Prostate gland (tissue), 2 donors: Measurements from ENCODE around the gene MRE11. TPM values are rescaled to one million over a fixed set of nuclear protein-coding genes. Genes with fewer than 3 reads are reported as not detected.

ENCODE experiments used
- DNase-seq: peaks from one replicate; pipeline ENCODE4 v3.0.0-alpha.2; 2019; ENCODE audit warnings: low spot score
- H3K27ac ChIP-seq, 2 donors: fragments of 200-600 bp; sonication (generic); 2 replicates each; pipeline ENCODE4 v1.5.1; 2017 to 2019
- H3K27me3 ChIP-seq: fragments of 200-600 bp; sonication (generic); replicated peaks from 2 replicates; pipeline ENCODE4 v1.5.1; 2019; ENCODE audit not compliant: insufficient read depth
- H3K36me3 ChIP-seq, 2 donors: fragments of 200-600 bp; sonication (generic); 1 replicate in 1 of 2; 2 replicates in 1 of 2; pipeline versions ENCODE4 v1.5.1 to v1.8.1; 2017 to 2019
- H3K4me1 ChIP-seq: fragments of 200-600 bp; sonication (generic); replicated peaks from 2 replicates; pipeline ENCODE4 v1.5.1; 2019
- H3K4me3 ChIP-seq, 2 donors: fragments of 200-600 bp; sonication (generic); 2 replicates each; pipeline ENCODE4 v1.5.1; 2017 to 2019
- H3K9me3 ChIP-seq: fragments of 200-600 bp; sonication (generic); 2 replicates; pipeline ENCODE4 v1.5.1; 2017
- POLR2A ChIP-seq: fragments of 450-650 bp; IDR thresholded peaks from one replicate; pipeline ENCODE4 v1.6.1; 2016; ENCODE audit warnings: antibody characterized with exemption, mild to moderate bottlenecking
- POLR2AphosphoS5 ChIP-seq: sonication (generic); formaldehyde crosslinking; IDR thresholded peaks from one replicate; pipeline ENCODE4 v1.6.1; 2017; ENCODE audit warnings: antibody characterized with exemption
- WGBS: methylation state at CpG from one replicate; pipeline ENCODE4 v1.1.5; 2018; 5-methylcytosine and 5-hydroxymethylcytosine counted together
- intact Hi-C: fragments of 100-400 bp; cut with DNase I; formaldehyde crosslinking; loops from one replicate; pipeline ENCODE4 v1.14.2; 2022
- total RNA-seq, 2 donors: library from RNA; depleted of rRNA; stranded (reverse); fragments of >200 nt; gene quantifications; one replicate each; pipeline ENCODE4 v1.1.0, GENCODE V29; 2016
- TF ChIP-seq, protein P1 (sequence below), 4 experiments: fragments of 200-600 bp in 2 of 4; fragments of 450-650 bp in 2 of 4; sonication (generic) in 2 of 4; IDR thresholded peaks; 1 replicate in 3 of 4; 2 replicates in 1 of 4; pipeline ENCODE4 v1.5.1; 2016 to 2019; ENCODE audit warnings: antibody characterized with exemption in 4 of 4, mild to moderate bottlenecking in 2 of 4, moderate library complexity in 2 of 4

The MRE11 gene
- total RNA-seq, 2 donors from 2014 or later, result 12.3 to 14.1 TPM

DNA sequence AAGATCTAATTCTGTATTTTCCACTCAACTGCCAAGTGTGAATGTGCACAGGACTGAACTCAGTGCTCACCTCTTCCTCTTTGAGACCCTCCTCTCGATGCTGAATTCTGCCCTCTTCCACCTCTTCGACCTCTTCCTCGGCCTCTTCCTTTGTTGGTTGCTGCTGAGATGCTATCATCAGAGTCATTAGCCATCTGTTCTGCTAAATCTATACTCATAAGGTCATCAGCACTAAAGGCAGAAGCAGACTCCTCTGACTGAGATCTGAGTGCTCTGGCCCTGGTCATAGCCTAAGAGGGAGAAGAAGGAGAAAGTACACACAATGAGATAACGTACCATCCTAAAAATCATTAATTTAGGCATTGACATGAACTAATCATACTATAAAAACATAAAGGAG lies 46.5 kb downstream of the MRE11 start:
- Histone ChIP-seq H3K36me3 (no peaks in the 10 kb centered on the region), H3K4me3 (no peak overlapping the region), H3K4me1 (no peaks in the 10 kb centered on the region), H3K9me3 (no peaks in the 10 kb centered on the region), H3K27ac (no peak overlapping the region), H3K27me3 (no peaks in the 10 kb centered on the region)
- TF ChIP-seq, protein P1, sequence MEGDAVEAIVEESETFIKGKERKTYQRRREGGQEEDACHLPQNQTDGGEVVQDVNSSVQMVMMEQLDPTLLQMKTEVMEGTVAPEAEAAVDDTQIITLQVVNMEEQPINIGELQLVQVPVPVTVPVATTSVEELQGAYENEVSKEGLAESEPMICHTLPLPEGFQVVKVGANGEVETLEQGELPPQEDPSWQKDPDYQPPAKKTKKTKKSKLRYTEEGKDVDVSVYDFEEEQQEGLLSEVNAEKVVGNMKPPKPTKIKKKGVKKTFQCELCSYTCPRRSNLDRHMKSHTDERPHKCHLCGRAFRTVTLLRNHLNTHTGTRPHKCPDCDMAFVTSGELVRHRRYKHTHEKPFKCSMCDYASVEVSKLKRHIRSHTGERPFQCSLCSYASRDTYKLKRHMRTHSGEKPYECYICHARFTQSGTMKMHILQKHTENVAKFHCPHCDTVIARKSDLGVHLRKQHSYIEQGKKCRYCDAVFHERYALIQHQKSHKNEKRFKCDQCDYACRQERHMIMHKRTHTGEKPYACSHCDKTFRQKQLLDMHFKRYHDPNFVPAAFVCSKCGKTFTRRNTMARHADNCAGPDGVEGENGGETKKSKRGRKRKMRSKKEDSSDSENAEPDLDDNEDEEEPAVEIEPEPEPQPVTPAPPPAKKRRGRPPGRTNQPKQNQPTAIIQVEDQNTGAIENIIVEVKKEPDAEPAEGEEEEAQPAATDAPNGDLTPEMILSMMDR (IDR thresholded peaks at IDR 0.05), result no peak
- no peak for TF ChIP-seq POLR2AphosphoS5
- no peak for DNase-seq
- 94% methylated on average over 4 of the region's 4 CpGs for WGBS
- intact Hi-C loops, result no loop called here

DNA sequence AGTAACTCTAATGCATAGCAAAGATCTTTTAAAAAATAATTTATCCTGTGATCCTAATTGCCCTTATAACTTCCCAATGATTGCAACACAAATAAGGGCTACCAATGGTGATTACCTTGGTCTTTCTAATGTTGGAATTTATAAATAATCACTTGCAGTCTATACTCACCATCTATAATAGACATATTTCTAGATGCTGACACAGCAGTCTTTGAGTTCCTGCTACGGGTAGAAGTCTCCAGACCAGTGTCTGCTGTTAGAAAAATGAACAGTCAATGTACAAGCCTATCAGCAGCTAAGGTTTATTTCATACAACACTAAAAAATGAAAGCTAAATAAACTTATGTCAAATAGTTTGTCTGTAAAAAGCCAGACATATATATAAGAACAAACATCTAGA lies 48.0 kb downstream of the MRE11 start:
- 92% methylated on average over 1 of the region's 1 CpG for WGBS

DNA sequence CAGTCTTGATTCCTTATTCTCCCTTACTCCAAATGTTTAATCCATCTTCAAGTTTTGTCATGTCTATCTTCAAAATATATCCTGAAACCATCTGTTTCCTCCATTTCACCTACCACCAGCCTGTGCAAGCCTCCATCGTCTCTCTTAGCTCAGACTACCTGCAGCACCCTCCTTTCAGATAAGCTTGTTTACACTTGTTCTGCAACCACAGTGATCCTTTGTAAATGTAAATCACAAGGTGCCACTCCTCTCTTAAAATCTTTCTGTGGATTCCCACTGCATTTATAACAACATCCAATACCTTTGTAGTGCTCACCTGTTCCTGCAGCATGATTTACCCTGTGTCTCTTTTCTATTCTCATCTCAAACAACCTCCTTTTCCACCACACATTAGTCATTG lies 60.6 kb downstream of the MRE11 start:
- H3K4me3 ChIP-seq, result no peak overlapping the region
- intact Hi-C loops, result no loop called here
- H3K9me3 ChIP-seq, result no peaks in the 10 kb centered on the region
- 30% methylated on average over 1 of the region's 1 CpG for WGBS
- H3K4me1 ChIP-seq, result no peaks in the 10 kb centered on the region
- no peaks in the 10 kb centered on the region for H3K27me3 ChIP-seq
- no peak for DNase-seq
- peaks cover 0 to 7% of the 10 kb centered on the region in 2 donors for H3K36me3 ChIP-seq
- TF ChIP-seq POLR2AphosphoS5, result no peak
- TF ChIP-seq, protein P1 (IDR thresholded peaks at IDR 0.05), result no peak
- no peak for TF ChIP-seq POLR2A
- H3K27ac ChIP-seq, result no peak overlapping the region

More for the DNA sequence above, 48.0 kb downstream of the MRE11 start:
- H3K4me1 ChIP-seq, result no peaks in the 10 kb centered on the region
- no peak overlapping the region for H3K27ac ChIP-seq
- no peak for DNase-seq
- H3K27me3 ChIP-seq, result no peaks in the 10 kb centered on the region
- H3K9me3 ChIP-seq, result no peaks in the 10 kb centered on the region
- intact Hi-C loops, result no loop called here
- no peak overlapping the region for H3K4me3 ChIP-seq
- TF ChIP-seq, protein P1 (IDR thresholded peaks at IDR 0.05), result no peak
- TF ChIP-seq POLR2A, result no peak
- TF ChIP-seq POLR2AphosphoS5, result no peak
- no peaks in the 10 kb centered on the region for H3K36me3 ChIP-seq

DNA sequence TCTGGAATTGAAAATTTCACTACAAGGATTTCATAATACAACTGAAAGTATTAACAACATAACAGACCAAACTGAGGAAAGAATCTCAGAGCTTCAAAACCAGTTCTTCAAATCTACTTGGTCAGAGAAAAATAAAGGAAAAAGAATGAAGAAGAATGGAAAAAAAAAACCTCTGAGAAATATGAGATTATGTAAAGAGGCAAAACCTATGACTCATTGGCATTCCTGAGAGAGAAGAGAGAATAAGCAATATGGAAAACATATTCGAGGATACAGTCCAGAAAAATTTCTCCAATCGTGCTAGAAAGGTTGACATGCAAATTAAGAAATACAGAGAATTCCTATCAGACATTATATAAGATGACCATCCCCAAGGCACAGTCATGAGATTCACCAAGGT lies 69.0 kb downstream of the MRE11 start:
- Histone ChIP-seq H3K36me3 (peaks cover 0 to 4% of the 10 kb centered on the region in 2 donors), H3K27me3 (no peaks in the 10 kb centered on the region), H3K4me3 (no peak overlapping the region), H3K4me1 (no peaks in the 10 kb centered on the region), H3K9me3 (no peaks in the 10 kb centered on the region), H3K27ac (no peak overlapping the region)
- WGBS, result 86% methylated on average over 2 of the region's 2 CpGs
- intact Hi-C loops, result no loop called here
- DNase-seq, result no peak
- no peak for TF ChIP-seq POLR2A
- TF ChIP-seq, protein P1 (IDR thresholded peaks at IDR 0.05), result no peak
- no peak for TF ChIP-seq POLR2AphosphoS5

DNA sequence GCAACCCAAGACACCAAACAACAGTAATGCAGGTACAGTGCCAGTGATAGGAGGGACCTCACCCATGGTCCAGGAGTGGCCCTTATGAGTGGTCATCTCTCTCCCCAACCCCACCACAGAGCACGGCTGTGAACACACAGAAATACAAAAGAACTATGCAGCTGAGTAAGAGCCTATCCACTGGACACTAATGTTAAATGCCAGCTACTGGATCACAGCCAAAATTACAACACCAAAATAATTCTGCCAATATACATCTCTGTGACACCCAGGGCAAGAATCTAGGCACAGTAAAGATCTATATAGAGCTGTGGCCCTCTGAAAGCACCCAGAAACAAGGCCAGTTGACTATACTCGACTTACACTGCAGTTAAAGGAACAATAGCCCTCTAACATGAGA lies 69.6 kb downstream of the MRE11 start:
- H3K36me3 ChIP-seq, result no peaks in the 10 kb centered on the region
- intact Hi-C loops, result no loop called here
- 94% methylated on average over 2 of the region's 2 CpGs for WGBS
- DNase-seq, result no peak
- TF ChIP-seq, protein P1 (IDR thresholded peaks at IDR 0.05), result no peak
- no peak for TF ChIP-seq POLR2A
- no peak for TF ChIP-seq POLR2AphosphoS5
- H3K27ac ChIP-seq, result no peak overlapping the region
- no peak overlapping the region for H3K4me3 ChIP-seq
- no peaks in the 10 kb centered on the region for H3K4me1 ChIP-seq
- H3K27me3 ChIP-seq, result no peaks in the 10 kb centered on the region
- no peaks in the 10 kb centered on the region for H3K9me3 ChIP-seq
